GM18519 (cell line): ENCODE results near the gene B3GALT4.

Experiments
- ATAC-seq: cut with Tn5 transposase; IDR thresholded peaks from one replicate; pipeline ENCODE4 v1.9.1; 2021; ENCODE audit warnings: mild to moderate bottlenecking, moderate library complexity; ENCODE audit not compliant: unreplicated experiment, low FRiP score

Gene B3GALT4

GRCh38 chr6:33313105-33313708 lies 36.3 kb downstream of the B3GALT4 start:
- no peak for ATAC-seq

- ATAC-seq = no peak
These were observed 37.0 kb downstream of the B3GALT4 start, which contains the start of gene TAPBP for GRCh38 chr6:33313709-33314514. Gene TAPBP, minus strand, starts transcription at chr6:33314078. Its CDS starts 37 bp downstream, at chr6:33314041.

GRCh38 chr6:33314515-33314942 lies 37.6 kb downstream of the B3GALT4 start:
- ATAC-seq = no peak

- no peak for ATAC-seq
These were observed 38.2 kb downstream of the B3GALT4 start for GRCh38 chr6:33314943-33315792.

GRCh38 chr6:33315793-33316602 lies 39.1 kb downstream of the B3GALT4 start:
- ATAC-seq = no peak

GRCh38 chr6:33316603-33317418 lies 39.9 kb downstream of the B3GALT4 start:
- no peak for ATAC-seq

GRCh38 chr6:33317419-33317668 lies 40.4 kb downstream of the B3GALT4 start:
- ATAC-seq = no peak

- no peak for ATAC-seq
These were observed 40.9 kb downstream of the B3GALT4 start, which contains the start of gene ZBTB22 for GRCh38 chr6:33317669-33318425. Gene ZBTB22, minus strand, starts transcription at chr6:33317744. Its CDS starts 828 bp downstream, at chr6:33316916.

GRCh38 chr6:33318426-33319073 lies 41.6 kb downstream of the B3GALT4 start:
- ATAC-seq = no peak

GRCh38 chr6:33319939-33320314 lies 43.0 kb downstream of the B3GALT4 start:
- no peak for ATAC-seq

- ATAC-seq = no peak
These were observed 43.6 kb downstream of the B3GALT4 start for GRCh38 chr6:33320315-33321181.

GRCh38 chr6:33321227-33321626 lies 44.3 kb downstream of the B3GALT4 start:
- ATAC-seq = no peak

- ATAC-seq = no peak
These were observed 46.7 kb downstream of the B3GALT4 start for GRCh38 chr6:33323623-33323948.

- ATAC-seq = no peak
These were observed 47.2 kb downstream of the B3GALT4 start for GRCh38 chr6:33324125-33324524.
